ENCODE results near the gene GALNT7.
"Not testable (repeated sequence)": the region's sequence is repeated elsewhere in the genome, so short reads cannot be mapped to it uniquely, and the experiment has no call there.

GALNT7 gene, protein sequence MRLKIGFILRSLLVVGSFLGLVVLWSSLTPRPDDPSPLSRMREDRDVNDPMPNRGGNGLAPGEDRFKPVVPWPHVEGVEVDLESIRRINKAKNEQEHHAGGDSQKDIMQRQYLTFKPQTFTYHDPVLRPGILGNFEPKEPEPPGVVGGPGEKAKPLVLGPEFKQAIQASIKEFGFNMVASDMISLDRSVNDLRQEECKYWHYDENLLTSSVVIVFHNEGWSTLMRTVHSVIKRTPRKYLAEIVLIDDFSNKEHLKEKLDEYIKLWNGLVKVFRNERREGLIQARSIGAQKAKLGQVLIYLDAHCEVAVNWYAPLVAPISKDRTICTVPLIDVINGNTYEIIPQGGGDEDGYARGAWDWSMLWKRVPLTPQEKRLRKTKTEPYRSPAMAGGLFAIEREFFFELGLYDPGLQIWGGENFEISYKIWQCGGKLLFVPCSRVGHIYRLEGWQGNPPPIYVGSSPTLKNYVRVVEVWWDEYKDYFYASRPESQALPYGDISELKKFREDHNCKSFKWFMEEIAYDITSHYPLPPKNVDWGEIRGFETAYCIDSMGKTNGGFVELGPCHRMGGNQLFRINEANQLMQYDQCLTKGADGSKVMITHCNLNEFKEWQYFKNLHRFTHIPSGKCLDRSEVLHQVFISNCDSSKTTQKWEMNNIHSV

DNA sequence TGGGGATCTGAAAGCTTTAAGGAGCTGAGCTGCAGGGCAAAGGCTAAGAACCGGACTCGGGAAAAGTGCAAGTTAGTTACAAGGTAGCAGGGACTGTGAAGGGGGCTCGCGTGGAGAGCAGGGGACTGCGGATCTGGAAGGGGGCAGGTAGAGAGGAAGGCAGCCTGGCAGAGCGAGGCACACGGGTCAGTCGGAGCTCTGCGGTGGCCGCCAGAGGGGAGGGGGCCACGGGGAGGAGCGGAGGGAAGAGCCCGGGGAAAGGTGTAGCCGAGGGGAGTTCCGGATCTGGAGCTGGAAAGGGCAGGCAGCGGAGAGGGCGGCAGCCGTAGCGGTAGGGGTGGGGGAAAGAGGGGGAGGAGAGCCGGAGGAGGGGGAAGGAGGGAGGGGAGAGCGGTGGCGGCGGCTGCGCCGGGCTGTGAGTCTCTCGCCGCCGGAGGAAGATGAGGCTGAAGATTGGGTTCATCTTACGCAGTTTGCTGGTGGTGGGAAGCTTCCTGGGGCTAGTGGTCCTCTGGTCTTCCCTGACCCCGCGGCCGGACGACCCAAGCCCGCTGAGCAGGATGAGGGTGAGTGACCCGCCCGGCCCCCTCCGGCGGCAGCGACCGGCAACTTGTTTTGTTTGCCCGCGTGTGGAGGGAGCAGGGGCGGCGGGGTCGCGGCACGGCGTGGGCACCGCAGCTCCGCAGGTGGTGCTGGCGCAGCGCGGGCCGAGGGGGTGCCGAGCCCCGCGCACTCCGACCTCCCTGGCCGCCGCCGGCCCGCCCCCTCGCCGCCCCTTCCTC, at the start of gene GALNT7:
Gene GALNT7, plus strand, starts transcription at position 416 of the 782 bp plus-strand sequence. Its CDS starts 25 bp downstream, at position 441.
- peak within 1 kb of the TSS; percentile 95 for H3K27ac Mint-ChIP-seq
- H3K27me3 Mint-ChIP-seq: no peaks in the 10 kb centered on the region
- peaks cover 45% of the 10 kb centered on the region for H3K4me1 Mint-ChIP-seq (ENCODE audit: low read depth)

DNA sequence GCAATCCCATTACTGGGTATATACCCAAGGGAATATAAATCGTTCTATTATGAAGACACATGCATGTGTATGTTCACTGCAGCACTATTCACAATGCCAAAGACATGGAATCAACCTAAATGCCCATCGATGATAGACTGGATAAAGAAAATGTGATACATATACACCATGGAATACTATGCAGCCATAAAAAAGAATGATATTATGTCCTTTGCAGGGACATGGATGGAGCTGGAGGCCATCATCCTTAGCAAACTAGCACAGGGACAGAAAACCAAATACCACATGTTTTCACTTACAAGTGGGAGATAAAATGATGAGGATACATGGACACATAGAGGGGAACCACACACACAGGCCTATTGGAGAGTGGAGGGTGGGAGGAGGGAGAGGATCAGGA, 49.8 kb upstream of the GALNT7 start:
- not testable (repeated sequence) for H3K9me3 Mint-ChIP-seq; H3K4me3 Mint-ChIP-seq; H3K36me3 Mint-ChIP-seq (ENCODE audit: low read depth); H3K27me3 Mint-ChIP-seq; H3K4me1 Mint-ChIP-seq (ENCODE audit: low read depth); DNase-seq; H3K27ac Mint-ChIP-seq

More for the DNA sequence above, at the start of gene GALNT7:
- Mint-ChIP-seq H3K36me3 (ENCODE audit: low read depth) (peaks cover 16% of the 10 kb centered on the region), H3K9me3 (no peaks in the 10 kb centered on the region), H3K4me3 (peak within 1 kb of the TSS; percentile 95)
- DNase-seq: peak; percentile 80

DNA sequence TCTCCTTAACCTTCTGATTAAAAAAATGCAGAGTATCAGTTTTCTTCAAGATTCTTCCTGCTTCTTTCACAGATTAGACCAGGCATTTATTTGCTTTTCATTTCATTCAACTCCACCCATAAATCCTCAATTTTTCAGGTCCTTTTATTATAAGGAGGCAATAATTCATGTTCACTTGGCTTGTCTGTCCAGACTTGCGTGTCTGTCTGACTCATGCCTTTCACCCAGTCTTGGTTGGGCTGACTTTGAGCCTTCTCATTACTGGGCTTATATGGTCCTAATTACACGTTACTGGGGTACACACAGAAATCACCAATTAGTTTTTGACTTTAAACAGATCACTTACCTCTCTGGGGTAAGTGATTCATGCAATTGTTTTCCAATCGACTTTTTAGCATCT, 48.8 kb upstream of the GALNT7 start:
- Mint-ChIP-seq H3K27me3 (no peaks in the 10 kb centered on the region), H3K36me3 (ENCODE audit: low read depth) (no peaks in the 10 kb centered on the region), H3K4me1 (ENCODE audit: low read depth) (peaks cover 9% of the 10 kb centered on the region), H3K4me3 (no peak overlapping the region), H3K27ac (no peak overlapping the region), H3K9me3 (peaks cover 5% of the 10 kb centered on the region)
- no peak for DNase-seq

- no peak overlapping the region for H3K27ac Mint-ChIP-seq
Measured at GRCh38 chr4:173121076-173121561, 47.5 kb upstream of the GALNT7 start.

GRCh38 chr4:173124209-173124865, 44.3 kb upstream of the GALNT7 start:
- no peak for DNase-seq
- H3K27me3 Mint-ChIP-seq: peaks cover 2% of the 10 kb centered on the region
- no peak overlapping the region for H3K27ac Mint-ChIP-seq
- H3K9me3 Mint-ChIP-seq: no peaks in the 10 kb centered on the region
- H3K4me1 Mint-ChIP-seq (ENCODE audit: low read depth): peaks cover 6% of the 10 kb centered on the region
- no peaks in the 10 kb centered on the region for H3K36me3 Mint-ChIP-seq (ENCODE audit: low read depth)
- H3K4me3 Mint-ChIP-seq: no peak overlapping the region

More at GRCh38 chr4:173121076-173121561, 47.5 kb upstream of the GALNT7 start:
- Mint-ChIP-seq H3K4me1 (ENCODE audit: low read depth) (peaks cover 9% of the 10 kb centered on the region), H3K36me3 (ENCODE audit: low read depth) (no peaks in the 10 kb centered on the region), H3K4me3 (no peak overlapping the region), H3K27me3 (no peaks in the 10 kb centered on the region), H3K9me3 (peaks cover 5% of the 10 kb centered on the region)
- no peak for DNase-seq

GRCh38 chr4:173125216-173125812, 43.3 kb upstream of the GALNT7 start:
- no peaks in the 10 kb centered on the region for H3K9me3 Mint-ChIP-seq
- no peak overlapping the region for H3K27ac Mint-ChIP-seq
- peaks cover 2% of the 10 kb centered on the region for H3K27me3 Mint-ChIP-seq
- DNase-seq: no peak
- H3K36me3 Mint-ChIP-seq (ENCODE audit: low read depth): no peaks in the 10 kb centered on the region
- H3K4me1 Mint-ChIP-seq (ENCODE audit: low read depth): peaks cover 6% of the 10 kb centered on the region
- H3K4me3 Mint-ChIP-seq: no peak overlapping the region

DNA sequence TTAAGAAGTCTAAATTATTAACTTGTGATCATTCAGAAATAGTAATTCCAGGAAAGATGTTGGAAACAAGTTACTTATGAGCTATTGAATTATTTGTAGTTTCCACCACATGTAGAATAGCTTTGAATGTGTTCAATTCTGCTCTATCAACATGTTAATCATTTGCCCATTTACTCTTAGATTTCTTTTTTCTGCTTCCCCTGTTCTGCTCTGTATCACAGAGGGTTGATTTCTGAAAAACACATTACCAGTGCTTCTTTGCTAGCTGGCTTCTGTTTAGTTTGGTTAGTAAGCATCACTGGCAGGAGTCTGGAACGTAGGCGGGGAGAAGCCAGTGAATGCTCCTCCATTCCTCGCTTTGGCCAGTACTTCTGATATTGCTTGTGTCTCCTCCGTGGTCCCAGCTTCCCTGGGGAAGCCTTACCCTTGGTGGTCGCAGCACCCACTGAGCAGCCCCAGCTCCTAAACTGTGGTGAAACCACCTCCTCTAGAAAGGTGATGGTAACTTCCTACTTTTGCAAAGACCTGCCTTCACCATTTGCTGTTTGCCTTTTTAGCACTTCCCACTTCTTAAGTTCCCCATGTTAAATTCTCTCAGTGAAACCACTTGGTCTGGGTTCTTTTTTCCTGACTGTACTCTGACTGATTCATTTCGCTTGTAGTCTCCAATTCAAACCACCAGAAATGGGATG, 40.3 kb upstream of the GALNT7 start:
- H3K9me3 Mint-ChIP-seq: no peaks in the 10 kb centered on the region
- no peak overlapping the region for H3K4me3 Mint-ChIP-seq

GRCh38 chr4:173130687-173131086, 37.9 kb upstream of the GALNT7 start:
- H3K27me3 Mint-ChIP-seq: peaks cover 8% of the 10 kb centered on the region
- H3K9me3 Mint-ChIP-seq: no peaks in the 10 kb centered on the region
- H3K4me1 Mint-ChIP-seq (ENCODE audit: low read depth): peaks cover 2% of the 10 kb centered on the region
- DNase-seq: no peak
- no peak overlapping the region for H3K4me3 Mint-ChIP-seq
- H3K27ac Mint-ChIP-seq: no peak overlapping the region
- H3K36me3 Mint-ChIP-seq (ENCODE audit: low read depth): no peaks in the 10 kb centered on the region

More for the DNA sequence above, 40.3 kb upstream of the GALNT7 start:
- peaks cover 2% of the 10 kb centered on the region for H3K4me1 Mint-ChIP-seq (ENCODE audit: low read depth)
- no peaks in the 10 kb centered on the region for H3K36me3 Mint-ChIP-seq (ENCODE audit: low read depth)
- DNase-seq: no peak
- no peak overlapping the region for H3K27ac Mint-ChIP-seq
- H3K27me3 Mint-ChIP-seq: peaks cover 8% of the 10 kb centered on the region

DNA sequence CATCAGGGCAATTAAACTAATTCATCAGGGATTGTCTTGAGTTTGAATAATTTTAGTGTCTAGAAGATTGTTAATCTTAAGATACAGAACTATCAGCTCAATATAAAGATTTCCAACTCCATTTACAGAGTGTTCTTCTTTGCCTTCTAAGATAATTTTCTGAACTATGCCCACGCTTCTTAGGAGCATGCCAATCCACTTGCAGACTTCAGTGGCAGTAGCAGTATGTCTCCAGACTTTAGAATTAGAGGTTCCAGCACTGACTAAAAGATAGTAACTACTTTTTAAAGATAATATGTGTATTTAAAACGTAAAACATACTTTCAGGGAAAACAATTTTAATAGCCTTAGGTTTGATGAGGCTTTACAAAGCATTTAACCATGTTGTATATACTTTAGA, 34.2 kb upstream of the GALNT7 start:
- no peak for DNase-seq
- Mint-ChIP-seq H3K27me3 (peaks cover 6% of the 10 kb centered on the region), H3K4me1 (ENCODE audit: low read depth) (peaks cover 2% of the 10 kb centered on the region), H3K27ac (no peak overlapping the region), H3K4me3 (no peak overlapping the region), H3K9me3 (no peaks in the 10 kb centered on the region), H3K36me3 (ENCODE audit: low read depth) (no peaks in the 10 kb centered on the region)

DNA sequence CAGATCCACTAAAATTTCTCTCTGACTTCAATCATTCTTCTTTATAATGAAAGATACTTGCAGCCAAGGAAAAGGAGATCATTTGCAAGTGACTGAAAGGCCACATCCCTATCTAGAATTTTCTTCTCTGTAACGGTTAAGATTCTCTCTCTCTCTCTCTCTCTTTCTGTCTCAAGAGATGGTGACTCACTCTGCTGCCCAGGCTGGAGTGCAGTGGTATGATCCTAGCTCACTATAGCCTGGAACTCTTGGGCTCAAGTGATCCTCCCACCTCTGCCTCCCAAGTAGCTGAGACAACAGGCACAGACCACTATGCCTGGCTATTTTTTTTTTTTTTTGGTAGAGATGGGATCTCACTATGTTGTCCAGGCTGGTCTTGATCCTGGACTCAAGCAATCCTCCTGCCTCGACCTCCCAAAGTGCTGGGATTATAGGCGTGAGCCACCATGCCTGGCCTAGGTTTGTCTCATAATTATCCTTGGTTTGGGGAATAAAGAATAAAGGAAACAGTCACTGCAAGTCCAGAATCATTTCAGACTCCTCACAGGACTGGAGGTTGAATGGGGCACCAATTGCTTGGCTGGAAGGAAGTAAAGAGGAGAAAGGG, 33.3 kb upstream of the GALNT7 start:
- Mint-ChIP-seq H3K27me3 (peaks cover 6% of the 10 kb centered on the region), H3K9me3 (no peaks in the 10 kb centered on the region), H3K27ac (no peak overlapping the region), H3K36me3 (ENCODE audit: low read depth) (no peaks in the 10 kb centered on the region), H3K4me3 (no peak overlapping the region), H3K4me1 (ENCODE audit: low read depth) (peaks cover 2% of the 10 kb centered on the region)
- no peak for DNase-seq

GRCh38 chr4:173138624-173139023, 30.0 kb upstream of the GALNT7 start:
- DNase-seq: no peak
- no peaks in the 10 kb centered on the region for H3K36me3 Mint-ChIP-seq (ENCODE audit: low read depth)
- no peaks in the 10 kb centered on the region for H3K9me3 Mint-ChIP-seq
- no peak overlapping the region for H3K4me3 Mint-ChIP-seq
- no peaks in the 10 kb centered on the region for H3K4me1 Mint-ChIP-seq (ENCODE audit: low read depth)
- H3K27me3 Mint-ChIP-seq: no peaks in the 10 kb centered on the region
- H3K27ac Mint-ChIP-seq: no peak overlapping the region

GRCh38 chr4:173139561-173139960, 29.1 kb upstream of the GALNT7 start:
- Mint-ChIP-seq H3K27me3 (no peaks in the 10 kb centered on the region), H3K4me1 (ENCODE audit: low read depth) (no peaks in the 10 kb centered on the region), H3K9me3 (no peaks in the 10 kb centered on the region), H3K27ac (no peak overlapping the region), H3K36me3 (ENCODE audit: low read depth) (no peaks in the 10 kb centered on the region), H3K4me3 (no peak overlapping the region)
- no peak for DNase-seq

GRCh38 chr4:173145131-173145530, 23.5 kb upstream of the GALNT7 start:
- H3K9me3 Mint-ChIP-seq: no peaks in the 10 kb centered on the region
- DNase-seq: no peak
- no peak overlapping the region for H3K4me3 Mint-ChIP-seq
- H3K27me3 Mint-ChIP-seq: no peaks in the 10 kb centered on the region
- no peaks in the 10 kb centered on the region for H3K4me1 Mint-ChIP-seq (ENCODE audit: low read depth)
- no peak overlapping the region for H3K27ac Mint-ChIP-seq
- H3K36me3 Mint-ChIP-seq (ENCODE audit: low read depth): no peaks in the 10 kb centered on the region
